ENCODE results near the gene AHI1. TPM values are rescaled to one million over a fixed set of nuclear protein-coding genes. Genes with fewer than 3 reads are reported as not detected.

The AHI1 gene
- total and polyA plus RNA-seq, 2 donors (not counting 1 experiment from before 2014, with no cell fraction given), result 14.2 to 22.8 TPM

- H3K9me3 ChIP-seq (ENCODE audit: control insufficient read depth, insufficient read depth, low read depth, low read length), result no peaks in the 10 kb centered on the region
- no peak overlapping the region for H3K4me2 ChIP-seq (ENCODE audit: extremely low read depth, insufficient read depth, low read length)
- TF ChIP-seq EZH2 (IDR thresholded peaks at IDR 0.05; ENCODE audit: low read length, missing control alignments) (no peak), CTCF (conservative IDR thresholded peaks at IDR 0.05 in 1 of 2, IDR thresholded peaks at IDR 0.05 in 1 of 2; ENCODE audit: low read depth in 1 of 2, low read length in 2 of 2) (no peak)
- no peaks in the 10 kb centered on the region for H3K36me3 ChIP-seq (ENCODE audit: control insufficient read depth, insufficient read depth, low read length)
- H3K79me2 ChIP-seq (ENCODE audit: control insufficient read depth, insufficient read depth, low read length), result no peaks in the 10 kb centered on the region
- no peaks in the 10 kb centered on the region for H3K27me3 ChIP-seq (ENCODE audit: control insufficient read depth, insufficient read depth, low read length)
- no peaks in the 10 kb centered on the region for H4K20me1 ChIP-seq (ENCODE audit: control insufficient read depth, extremely low read depth, insufficient read depth, low read length)
- DNase-seq (ENCODE audit: low read depth in 2 of 2), result no peak
- H3K4me3 ChIP-seq (replicated peaks in 1 of 4; ENCODE audit: control extremely low read depth in 1 of 4, insufficient read depth in 1 of 4, low read depth in 3 of 4, low read length in 4 of 4), result no peak overlapping the region
- H3K4me1 ChIP-seq (ENCODE audit: control insufficient read depth, extremely low read depth, insufficient read depth, low read length), result no peaks in the 10 kb centered on the region
- no peak overlapping the region for H3K27ac ChIP-seq (ENCODE audit: insufficient read depth, low read length)
- H2AFZ ChIP-seq (ENCODE audit: low read length), result no peak overlapping the region
- no peak overlapping the region for H3K9ac ChIP-seq (ENCODE audit: insufficient read depth, low read length)
Observed at GRCh38 chr6:135403584-135403983, 94.0 kb downstream of the AHI1 start.

- Histone ChIP-seq H3K4me3 (replicated peaks in 1 of 4; ENCODE audit: control extremely low read depth in 1 of 4, insufficient read depth in 1 of 4, low read depth in 3 of 4, low read length in 4 of 4) (no peak overlapping the region), H2AFZ (ENCODE audit: low read length) (no peak overlapping the region), H3K4me1 (ENCODE audit: control insufficient read depth, extremely low read depth, insufficient read depth, low read length) (no peaks in the 10 kb centered on the region), H3K36me3 (ENCODE audit: control insufficient read depth, insufficient read depth, low read length) (no peaks in the 10 kb centered on the region), H3K9ac (ENCODE audit: insufficient read depth, low read length) (no peak overlapping the region), H3K4me2 (ENCODE audit: extremely low read depth, insufficient read depth, low read length) (no peak overlapping the region), H3K9me3 (ENCODE audit: control insufficient read depth, insufficient read depth, low read depth, low read length) (no peaks in the 10 kb centered on the region), H3K79me2 (ENCODE audit: control insufficient read depth, insufficient read depth, low read length) (no peaks in the 10 kb centered on the region), H4K20me1 (ENCODE audit: control insufficient read depth, extremely low read depth, insufficient read depth, low read length) (no peaks in the 10 kb centered on the region), H3K27me3 (ENCODE audit: control insufficient read depth, insufficient read depth, low read length) (no peaks in the 10 kb centered on the region), H3K27ac (ENCODE audit: insufficient read depth, low read length) (no peak overlapping the region)
- TF ChIP-seq EZH2 (IDR thresholded peaks at IDR 0.05; ENCODE audit: low read length, missing control alignments), result no peak
- TF ChIP-seq CTCF (conservative IDR thresholded peaks at IDR 0.05 in 1 of 2, IDR thresholded peaks at IDR 0.05 in 1 of 2; ENCODE audit: low read depth in 1 of 2, low read length in 2 of 2), result no peak
- DNase-seq (ENCODE audit: low read depth in 2 of 2), result no peak
Observed at GRCh38 chr6:135402311-135402710, 95.2 kb downstream of the AHI1 start.

GRCh38 chr6:135397172-135397952 lies 100.2 kb downstream of the AHI1 start:
- Histone ChIP-seq H3K4me3 (replicated peaks in 1 of 4; ENCODE audit: control extremely low read depth in 1 of 4, insufficient read depth in 1 of 4, low read depth in 3 of 4, low read length in 4 of 4) (no peak overlapping the region), H3K27ac (ENCODE audit: insufficient read depth, low read length) (no peak overlapping the region), H3K4me2 (ENCODE audit: extremely low read depth, insufficient read depth, low read length) (no peak overlapping the region), H3K4me1 (ENCODE audit: control insufficient read depth, extremely low read depth, insufficient read depth, low read length) (no peaks in the 10 kb centered on the region), H3K9ac (ENCODE audit: insufficient read depth, low read length) (no peak overlapping the region), H3K36me3 (ENCODE audit: control insufficient read depth, insufficient read depth, low read length) (no peaks in the 10 kb centered on the region), H2AFZ (ENCODE audit: low read length) (no peak overlapping the region), H4K20me1 (ENCODE audit: control insufficient read depth, extremely low read depth, insufficient read depth, low read length) (no peaks in the 10 kb centered on the region), H3K79me2 (ENCODE audit: control insufficient read depth, insufficient read depth, low read length) (no peaks in the 10 kb centered on the region), H3K27me3 (ENCODE audit: control insufficient read depth, insufficient read depth, low read length) (no peaks in the 10 kb centered on the region), H3K9me3 (ENCODE audit: control insufficient read depth, insufficient read depth, low read depth, low read length) (no peaks in the 10 kb centered on the region)
- DNase-seq (ENCODE audit: low read depth in 2 of 2), result no peak
- no peak for TF ChIP-seq EZH2 (IDR thresholded peaks at IDR 0.05; ENCODE audit: low read length, missing control alignments)
- no peak for TF ChIP-seq CTCF (conservative IDR thresholded peaks at IDR 0.05 in 1 of 2, IDR thresholded peaks at IDR 0.05 in 1 of 2; ENCODE audit: low read depth in 1 of 2, low read length in 2 of 2)
